Right atrium auricular region (tissue), 2 donors: ENCODE data around the gene FAM98C. TPM values are rescaled to one million over a fixed set of nuclear protein-coding genes. Genes with fewer than 3 reads are reported as not detected.

ENCODE experiments used
- DNase-seq: peaks from one replicate; pipeline ENCODE4 v3.0.0-alpha.2; 2019; ENCODE audit warnings: low spot score
- H3K27ac ChIP-seq, 2 donors: fragments of 200-600 bp; sonication (generic); 1 replicate in 1 of 2; 2 replicates in 1 of 2; pipeline ENCODE4 v1.5.1; 2016 to 2019
- H3K27me3 ChIP-seq, 2 donors: fragments of 200-600 bp; sonication (generic); one replicate each; pipeline versions ENCODE4 v1.5.1 to v1.6.0; 2017 to 2019
- H3K36me3 ChIP-seq: fragments of 200-600 bp; sonication (generic); one replicate; pipeline ENCODE4 v1.5.1; 2016
- H3K4me1 ChIP-seq, 2 donors: fragments of 200-600 bp; sonication (generic); one replicate each; pipeline versions ENCODE4 v1.5.1 to v1.6.0; 2017 to 2019
- H3K4me3 ChIP-seq, 2 donors: fragments of 200-600 bp; sonication (generic); 1 replicate in 1 of 2; 2 replicates in 1 of 2; pipeline ENCODE4 v1.5.1; 2017 to 2019; ENCODE audit warnings: mild to moderate bottlenecking in 1 of 2, moderate library complexity in 1 of 2
- H3K9me3 ChIP-seq, 2 donors: fragments of 200-600 bp; sonication (generic); one replicate each; pipeline ENCODE4 v1.5.1; 2019
- total RNA-seq, 2 donors: library from RNA; depleted of rRNA; stranded (reverse); fragments of >200 nt; gene quantifications; one replicate each; pipeline ENCODE4 v1.1.0, GENCODE V29; 2016
- TF ChIP-seq, protein P1 (sequence below), 2 donors: fragments of 200-600 bp; sonication (generic); IDR thresholded peaks; one replicate each; pipeline ENCODE4 v1.5.1; 2019; ENCODE audit warnings: antibody characterized with exemption in 2 of 2

The FAM98C gene
- total RNA-seq, 2 donors from 2014 or later = 11.9 to 19.8 TPM

DNA sequence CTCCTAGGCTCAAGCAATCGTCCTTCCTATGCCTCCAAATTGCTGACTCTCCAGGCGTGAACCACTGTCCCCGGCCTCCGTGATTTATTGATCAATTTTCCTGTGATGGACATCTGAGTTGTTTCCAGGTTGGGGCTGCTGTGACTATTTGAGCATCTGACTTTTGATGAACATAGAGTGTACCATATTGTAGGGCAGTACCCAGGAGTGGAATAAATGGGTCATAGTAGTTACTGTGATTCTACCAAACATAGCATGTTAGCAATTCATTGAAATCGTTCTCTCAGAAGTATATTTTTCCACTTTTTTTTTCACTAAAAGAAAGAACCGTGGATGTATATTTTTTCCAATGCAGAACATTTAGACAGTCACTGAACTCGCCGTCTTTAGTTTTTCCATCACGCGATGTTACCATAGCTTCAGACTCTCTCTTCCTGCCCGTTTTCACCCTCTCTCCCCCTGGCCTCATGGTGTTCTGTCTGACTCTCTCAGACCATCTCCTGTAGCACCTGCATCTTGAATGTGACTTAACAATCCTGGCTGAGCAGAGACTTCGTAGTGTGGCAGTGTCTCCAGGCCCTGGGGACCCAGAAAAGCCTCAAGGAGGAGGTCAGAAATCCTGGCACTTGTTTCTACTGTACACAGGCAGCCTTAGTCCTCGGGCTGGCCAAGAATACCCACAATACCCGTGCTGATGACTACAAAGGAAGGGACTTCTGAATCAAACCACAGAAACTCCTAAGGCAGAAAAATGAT, 26.3 kb downstream of the FAM98C start:
- H3K27ac ChIP-seq = no peak overlapping the region
- H3K27me3 ChIP-seq = no peaks in the 10 kb centered on the region
- TF ChIP-seq, protein P1, sequence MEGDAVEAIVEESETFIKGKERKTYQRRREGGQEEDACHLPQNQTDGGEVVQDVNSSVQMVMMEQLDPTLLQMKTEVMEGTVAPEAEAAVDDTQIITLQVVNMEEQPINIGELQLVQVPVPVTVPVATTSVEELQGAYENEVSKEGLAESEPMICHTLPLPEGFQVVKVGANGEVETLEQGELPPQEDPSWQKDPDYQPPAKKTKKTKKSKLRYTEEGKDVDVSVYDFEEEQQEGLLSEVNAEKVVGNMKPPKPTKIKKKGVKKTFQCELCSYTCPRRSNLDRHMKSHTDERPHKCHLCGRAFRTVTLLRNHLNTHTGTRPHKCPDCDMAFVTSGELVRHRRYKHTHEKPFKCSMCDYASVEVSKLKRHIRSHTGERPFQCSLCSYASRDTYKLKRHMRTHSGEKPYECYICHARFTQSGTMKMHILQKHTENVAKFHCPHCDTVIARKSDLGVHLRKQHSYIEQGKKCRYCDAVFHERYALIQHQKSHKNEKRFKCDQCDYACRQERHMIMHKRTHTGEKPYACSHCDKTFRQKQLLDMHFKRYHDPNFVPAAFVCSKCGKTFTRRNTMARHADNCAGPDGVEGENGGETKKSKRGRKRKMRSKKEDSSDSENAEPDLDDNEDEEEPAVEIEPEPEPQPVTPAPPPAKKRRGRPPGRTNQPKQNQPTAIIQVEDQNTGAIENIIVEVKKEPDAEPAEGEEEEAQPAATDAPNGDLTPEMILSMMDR (IDR thresholded peaks at IDR 0.05) = no peak

DNA sequence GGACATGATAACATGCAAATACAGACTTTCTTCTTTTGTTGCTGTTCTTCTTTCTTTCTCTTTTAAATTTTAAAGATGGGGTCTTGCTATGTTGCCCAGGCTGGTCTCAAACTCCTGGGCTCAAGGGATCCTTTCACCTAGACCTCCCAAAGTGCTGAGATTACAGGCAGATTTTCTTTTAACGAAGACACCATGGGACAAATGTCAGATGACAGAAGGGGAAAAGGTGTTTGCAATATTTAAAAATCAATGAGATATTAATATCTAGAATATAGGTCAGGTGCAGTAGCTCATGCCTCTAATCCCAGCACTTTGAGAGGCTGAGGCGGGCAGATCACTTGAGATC, 26.9 kb downstream of the FAM98C start:
- TF ChIP-seq, protein P1 (IDR thresholded peaks at IDR 0.05) = no peak
- H3K4me3 ChIP-seq = no peak overlapping the region
- no peak for DNase-seq
- peaks cover 0 to 4% of the 10 kb centered on the region in 2 donors for H3K27me3 ChIP-seq
- no peak overlapping the region for H3K27ac ChIP-seq
- H3K4me1 ChIP-seq = peaks cover 0 to 8% of the 10 kb centered on the region in 2 donors
- no peaks in the 10 kb centered on the region for H3K9me3 ChIP-seq
- no peaks in the 10 kb centered on the region for H3K36me3 ChIP-seq

More for the DNA sequence above, 26.3 kb downstream of the FAM98C start:
- Histone ChIP-seq H3K36me3 (no peaks in the 10 kb centered on the region), H3K9me3 (no peaks in the 10 kb centered on the region), H3K4me1 (peaks cover 0 to 8% of the 10 kb centered on the region in 2 donors), H3K4me3 (no peak overlapping the region)
- no peak for DNase-seq

DNA sequence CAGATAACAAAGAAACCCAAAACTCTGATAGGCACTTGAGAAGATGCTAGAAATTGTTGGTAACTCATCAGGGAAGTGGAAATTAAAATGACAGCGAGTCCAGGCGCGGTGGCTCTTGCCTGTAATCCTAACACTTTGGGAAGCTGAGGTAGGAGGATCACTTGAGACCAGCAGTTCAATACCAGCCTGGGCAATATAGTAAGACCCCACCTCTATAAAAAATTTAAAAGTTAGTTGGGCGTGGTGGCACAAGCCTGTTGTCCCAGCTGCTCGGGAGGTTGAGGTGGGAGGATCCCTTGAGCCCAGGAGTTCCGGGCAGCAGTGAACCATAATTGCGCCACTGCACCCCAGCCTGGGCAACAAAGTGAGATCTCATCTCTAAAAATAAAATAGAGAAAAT, 28.0 kb downstream of the FAM98C start:
- no peak overlapping the region for H3K4me3 ChIP-seq
- TF ChIP-seq, protein P1 (IDR thresholded peaks at IDR 0.05) = no peak
- H3K27ac ChIP-seq = no peak overlapping the region
- peaks cover 0 to 8% of the 10 kb centered on the region in 2 donors for H3K27me3 ChIP-seq
- H3K36me3 ChIP-seq = no peaks in the 10 kb centered on the region
- peaks cover 0 to 8% of the 10 kb centered on the region in 2 donors for H3K4me1 ChIP-seq
- DNase-seq = no peak
- H3K9me3 ChIP-seq = no peaks in the 10 kb centered on the region

DNA sequence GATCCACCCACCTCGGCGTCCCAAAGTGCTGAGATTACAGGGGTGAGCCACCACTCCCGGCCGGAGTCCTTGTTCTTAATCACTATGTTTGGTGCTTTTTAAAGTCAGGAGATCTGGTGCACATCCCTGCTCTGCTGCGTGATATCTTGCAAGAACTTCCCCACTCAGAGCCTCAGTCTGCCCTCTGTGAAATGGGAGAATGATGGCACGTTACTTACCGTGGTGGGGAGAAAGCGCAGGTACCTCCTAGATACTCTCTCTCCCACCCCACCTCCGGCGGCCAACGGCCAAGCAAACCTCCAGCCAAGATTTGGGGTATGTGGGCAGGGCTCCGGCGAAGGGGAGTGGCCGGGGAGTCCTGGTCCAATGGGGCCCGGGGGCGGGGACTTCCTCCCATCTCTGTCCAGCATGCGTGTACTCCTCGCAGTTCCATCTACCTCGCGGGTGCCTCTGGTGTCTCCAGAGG, 30.4 kb downstream of the FAM98C start, which contains the start of gene RYR1:
TSS of gene RYR1 (plus strand) at position 424 of the 466 bp plus-strand sequence. CDS start 139 bp downstream, outside the sequence.
- Histone ChIP-seq H3K36me3 (no peaks in the 10 kb centered on the region), H3K9me3 (no peaks in the 10 kb centered on the region), H3K27me3 (peaks cover 0 to 11% of the 10 kb centered on the region in 2 donors), H3K4me1 (peaks cover 0 to 8% of the 10 kb centered on the region in 2 donors), H3K4me3 (peak within 1 kb of the TSS in 1 of 2 donors; percentile 15), H3K27ac (no peak within 1 kb of the TSS)
- TF ChIP-seq, protein P1 (IDR thresholded peaks at IDR 0.05) = no peak
- no peak for DNase-seq

DNA sequence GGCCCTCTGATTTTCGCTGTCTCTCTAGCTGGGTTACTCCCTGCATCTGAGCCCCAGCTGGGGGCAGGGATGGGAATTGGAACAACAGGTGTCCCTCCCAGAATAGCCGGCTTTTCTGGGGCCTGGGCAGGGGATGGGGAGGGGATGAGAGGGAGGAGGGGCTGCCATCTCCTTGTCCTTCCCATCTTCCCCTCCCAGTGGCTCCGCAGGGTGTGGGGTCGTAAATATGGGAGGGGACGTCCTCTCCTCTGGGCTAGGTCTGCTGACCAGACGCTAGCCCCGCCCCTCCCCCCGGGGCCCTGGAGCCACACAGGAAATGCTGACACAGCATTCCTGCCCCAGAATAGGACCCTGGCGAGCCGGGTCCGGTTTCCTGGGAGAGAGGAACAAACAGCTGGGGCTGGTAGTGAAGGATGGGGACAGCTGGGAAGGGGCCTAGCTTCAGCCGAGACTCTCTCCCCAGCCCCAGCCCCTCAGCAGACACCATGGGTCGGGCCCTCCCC, 31.7 kb downstream of the FAM98C start:
- Histone ChIP-seq H3K4me1 (peaks cover 0 to 8% of the 10 kb centered on the region in 2 donors), H3K4me3 (peak overlapping the region in 1 of 2 donors; percentile 1), H3K27me3 (peaks cover 0 to 11% of the 10 kb centered on the region in 2 donors), H3K36me3 (no peaks in the 10 kb centered on the region), H3K9me3 (no peaks in the 10 kb centered on the region), H3K27ac (no peak overlapping the region)
- no peak for DNase-seq
- TF ChIP-seq, protein P1 (IDR thresholded peaks at IDR 0.05) = no peak
